HG03039 (cell line): Measurements from ENCODE around the gene GFY.
"Not testable (repeated sequence)": the region's sequence is repeated elsewhere in the genome, so short reads cannot be mapped to it uniquely, and the experiment has no call there.

Source experiments
- ATAC-seq: cut with Tn5 transposase; IDR thresholded peaks from one replicate; pipeline ENCODE4 v1.9.1; 2021; ENCODE audit warnings: mild to moderate bottlenecking, moderate library complexity; ENCODE audit not compliant: unreplicated experiment

The GFY gene

DNA sequence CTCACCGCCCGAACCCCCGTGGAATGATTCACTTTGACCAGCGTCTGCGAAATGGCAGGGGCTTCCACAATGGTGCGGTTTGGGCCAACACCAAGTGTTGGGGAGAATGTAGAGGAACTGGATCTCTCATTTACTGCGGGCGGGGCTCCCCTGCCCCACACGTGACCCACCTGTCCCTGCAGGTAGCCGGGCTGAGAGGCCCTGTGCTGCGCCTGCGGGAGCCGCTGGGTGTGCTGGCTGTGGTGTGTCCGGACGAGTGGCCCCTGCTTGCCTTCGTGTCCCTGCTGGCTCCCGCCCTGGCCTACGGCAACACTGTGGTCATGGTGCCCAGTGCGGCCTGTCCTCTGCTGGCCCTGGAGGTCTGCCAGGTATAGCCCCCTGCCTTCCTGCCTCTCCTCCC, 43.0 kb downstream of the GFY start:
- no peak for ATAC-seq

DNA sequence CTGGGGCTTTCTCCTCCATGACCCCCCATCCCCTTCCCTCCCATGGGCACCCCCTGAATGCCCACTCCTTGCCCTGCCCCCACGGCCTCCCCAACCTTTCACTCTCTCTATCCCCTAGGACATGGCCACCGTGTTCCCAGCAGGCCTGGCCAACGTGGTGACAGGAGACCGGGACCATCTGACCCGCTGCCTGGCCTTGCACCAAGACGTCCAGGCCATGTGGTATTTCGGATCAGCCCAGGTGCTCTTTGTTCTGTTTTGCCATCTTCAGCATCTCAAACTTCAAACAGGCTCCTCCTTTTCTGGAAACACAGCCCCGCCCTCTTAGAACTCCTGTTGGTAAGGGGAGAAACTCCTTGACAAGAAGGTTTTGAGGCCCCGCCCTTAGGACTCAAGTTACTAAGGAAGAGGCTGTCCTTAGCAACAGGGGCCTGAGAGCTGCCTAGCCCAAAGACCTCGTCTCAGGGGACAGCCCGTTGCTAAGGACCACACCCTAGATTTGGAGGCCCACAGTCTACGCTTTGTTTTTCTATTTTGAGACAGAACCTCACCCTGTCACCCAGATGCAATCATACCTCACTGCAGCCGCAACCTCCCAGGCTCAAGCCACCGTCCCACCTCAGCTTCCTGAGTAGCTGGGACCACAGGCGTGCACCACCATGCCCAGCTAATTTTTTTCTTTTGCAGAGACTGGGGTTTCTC, 43.7 kb downstream of the GFY start:
- ATAC-seq = peak; percentile 49

DNA sequence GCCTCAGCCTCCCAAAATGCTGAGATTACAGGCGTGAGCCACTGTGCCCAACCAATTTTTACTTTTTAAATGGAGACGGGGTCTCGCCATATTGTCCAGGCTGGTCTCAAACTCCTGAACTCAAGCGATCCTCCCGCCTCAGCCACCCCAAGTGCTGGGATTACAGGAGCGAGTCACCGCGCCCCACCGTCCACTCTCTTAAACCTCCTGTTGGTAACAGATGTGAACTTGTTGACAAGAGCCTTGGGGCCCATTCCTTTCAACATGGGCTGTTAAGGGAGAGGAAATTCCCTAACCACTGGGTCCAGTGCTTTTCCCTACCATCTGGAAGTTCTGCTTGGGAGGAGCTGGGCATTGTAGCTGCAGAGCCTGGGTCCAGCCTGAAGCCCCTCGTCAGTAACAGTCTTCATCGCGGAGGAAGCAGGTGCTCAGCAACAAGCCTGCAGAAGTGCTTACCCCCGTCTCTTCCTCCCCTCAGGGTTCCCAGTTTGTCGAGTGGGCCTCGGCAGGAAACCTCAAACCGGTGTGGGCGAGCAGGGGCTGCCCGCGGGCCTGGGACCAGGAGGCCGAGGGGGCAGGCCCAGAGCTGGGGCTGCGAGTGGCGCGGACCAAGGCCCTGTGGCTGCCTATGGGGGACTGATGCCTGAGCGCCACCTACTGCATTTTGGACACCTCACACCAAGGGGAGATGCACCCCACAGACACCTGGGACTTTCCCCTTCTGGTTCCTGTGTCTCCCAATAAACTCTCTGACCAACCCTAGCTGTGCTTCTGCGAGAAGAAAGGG, 44.8 kb downstream of the GFY start:
- peak; percentile 41 for ATAC-seq

DNA sequence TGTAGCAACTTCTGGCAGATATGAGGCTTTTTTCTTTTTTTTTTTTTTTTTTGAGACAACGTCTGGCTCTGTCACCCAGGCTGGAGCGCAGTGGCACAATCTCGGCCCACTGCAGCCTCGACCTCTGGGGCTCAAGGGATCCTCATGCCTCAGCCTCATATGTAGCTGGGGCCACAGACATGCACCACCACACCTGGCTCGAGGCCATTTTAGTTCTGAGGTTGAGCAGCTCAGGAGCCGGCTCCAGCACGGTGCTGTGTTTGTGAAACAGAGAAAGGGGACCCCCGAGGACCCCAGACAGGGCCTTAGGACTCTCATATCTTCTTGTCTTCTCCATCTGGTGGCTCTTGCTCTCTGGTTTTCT, 45.4 kb downstream of the GFY start:
- ATAC-seq = no peak

DNA sequence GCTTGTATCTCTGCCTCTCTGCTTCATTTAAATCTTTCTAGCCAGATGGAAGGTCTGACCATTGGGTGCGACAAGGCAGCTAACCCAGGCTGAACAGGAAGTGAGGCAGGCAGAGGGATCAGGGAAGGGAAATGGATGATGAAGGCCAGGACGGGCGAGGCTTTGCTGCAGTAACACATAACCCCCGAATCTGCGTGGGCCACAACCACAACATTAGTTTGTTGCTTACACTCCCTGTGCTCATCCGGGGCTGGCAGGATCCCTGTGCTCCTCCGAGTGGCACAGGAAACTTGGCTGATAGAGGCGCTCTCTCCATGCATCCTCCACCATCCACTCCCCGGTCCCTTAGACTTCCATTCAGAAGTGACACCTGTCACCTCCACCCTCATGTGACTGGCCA, 47.7 kb downstream of the GFY start:
- ATAC-seq = no peak

DNA sequence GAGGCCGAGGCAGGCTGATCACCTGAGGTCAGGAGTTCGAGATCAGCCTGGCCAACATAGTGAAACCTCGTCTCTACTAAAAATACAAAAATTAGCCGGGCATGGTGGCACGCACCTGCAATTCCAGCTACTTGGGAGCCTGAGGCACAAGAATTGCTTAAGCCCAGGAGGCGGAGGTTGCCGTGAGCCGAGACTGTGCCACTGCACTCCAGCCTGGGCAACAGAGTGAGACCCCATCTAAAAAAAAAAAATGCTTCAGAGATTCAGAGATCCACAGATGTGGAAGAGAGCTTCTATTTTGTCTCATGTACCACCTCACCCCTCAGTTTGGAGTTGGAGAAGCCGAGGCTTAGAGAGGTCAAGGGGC, 48.3 kb downstream of the GFY start:
- not testable (repeated sequence) for ATAC-seq

DNA sequence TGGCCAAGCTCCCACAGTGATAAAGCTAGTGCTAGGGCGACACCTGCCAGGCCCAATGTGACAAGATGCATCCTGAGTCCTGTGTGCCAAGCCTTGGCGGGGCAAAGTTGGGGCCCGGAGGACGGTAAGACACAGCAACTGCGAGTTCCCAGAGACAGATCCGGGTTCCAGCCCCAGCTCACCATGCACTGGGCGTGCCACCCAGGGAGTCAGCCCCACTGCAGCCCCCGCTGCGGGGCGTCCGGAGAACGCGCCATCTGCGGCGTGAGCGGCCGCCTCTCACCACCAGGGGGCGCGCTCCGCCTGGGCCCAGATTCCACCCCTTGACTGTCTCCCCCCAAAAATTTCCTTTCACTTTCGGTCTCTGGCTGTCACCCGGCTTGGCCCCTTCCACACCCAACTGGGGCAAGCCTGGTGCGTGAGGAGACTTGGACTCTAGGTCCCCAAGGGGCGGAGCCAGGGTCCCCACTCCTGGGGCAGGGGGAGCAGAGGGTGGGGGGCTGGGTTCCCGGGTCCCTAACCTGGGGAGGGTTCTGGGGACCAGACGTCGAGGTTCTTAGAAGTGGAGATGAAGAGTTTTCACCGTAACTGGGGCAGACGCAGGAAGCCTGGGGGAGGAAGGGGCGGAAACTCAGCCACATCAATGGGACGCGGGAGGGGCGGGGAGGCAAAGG, 48.8 kb downstream of the GFY start, which contains the start of gene FLT3LG:
TSS of gene FLT3LG (plus strand) at position 348 of the 674 bp plus-strand sequence. CDS start 425 bp downstream, outside the sequence.
- ATAC-seq = no peak

DNA sequence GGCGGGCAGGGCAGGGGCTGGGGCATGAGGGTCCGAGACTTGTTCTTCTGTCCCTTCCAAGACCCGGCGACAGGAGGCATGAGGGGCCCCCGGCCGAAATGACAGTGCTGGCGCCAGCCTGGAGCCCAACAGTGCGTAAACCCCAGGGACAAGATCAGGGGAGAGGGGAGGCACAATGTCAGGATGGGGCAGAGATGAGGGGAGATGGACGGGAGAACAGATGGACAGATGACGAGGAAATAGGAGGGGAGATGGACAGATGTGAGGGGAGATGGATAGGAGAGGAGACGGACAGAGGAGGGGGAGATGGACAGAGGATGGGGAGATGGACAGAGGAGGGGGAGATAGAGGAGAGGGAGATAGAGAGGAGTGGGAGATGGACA, 49.3 kb downstream of the GFY start:
- ATAC-seq = no peak

DNA sequence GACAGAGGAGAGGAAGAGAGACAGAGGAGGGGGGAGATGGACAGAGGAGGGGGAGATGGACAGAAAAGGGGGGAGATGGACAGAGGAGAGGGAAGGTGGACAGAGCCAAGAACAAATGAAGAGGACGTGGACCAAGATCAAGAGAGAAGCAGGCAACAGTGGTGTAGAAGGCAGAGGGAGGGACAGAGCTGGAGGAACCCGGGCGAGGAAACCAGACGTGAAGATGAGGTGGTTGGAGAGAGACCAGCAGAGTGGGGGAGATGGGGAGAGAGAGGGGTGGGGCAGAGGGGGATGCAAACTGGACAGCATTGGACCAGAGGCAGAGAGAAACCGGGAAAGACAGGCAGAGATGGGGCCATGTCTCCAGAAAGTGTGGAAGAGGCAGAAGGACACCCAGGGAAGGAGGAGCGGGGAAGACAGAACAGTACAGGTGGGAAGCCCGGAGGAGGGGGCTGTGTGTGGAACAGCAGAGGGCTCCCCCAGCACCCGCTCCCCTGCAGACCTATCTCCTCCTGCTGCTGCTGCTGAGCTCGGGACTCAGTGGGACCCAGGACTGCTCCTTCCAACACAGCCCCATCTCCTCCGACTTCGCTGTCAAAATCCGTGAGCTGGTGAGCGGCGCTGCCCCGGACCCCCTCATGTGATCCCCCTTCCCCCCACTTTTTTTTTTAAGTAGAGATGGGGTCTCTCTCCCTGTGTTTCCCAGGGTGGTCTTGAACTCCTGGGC, 50.2 kb downstream of the GFY start:
- ATAC-seq = no peak

DNA sequence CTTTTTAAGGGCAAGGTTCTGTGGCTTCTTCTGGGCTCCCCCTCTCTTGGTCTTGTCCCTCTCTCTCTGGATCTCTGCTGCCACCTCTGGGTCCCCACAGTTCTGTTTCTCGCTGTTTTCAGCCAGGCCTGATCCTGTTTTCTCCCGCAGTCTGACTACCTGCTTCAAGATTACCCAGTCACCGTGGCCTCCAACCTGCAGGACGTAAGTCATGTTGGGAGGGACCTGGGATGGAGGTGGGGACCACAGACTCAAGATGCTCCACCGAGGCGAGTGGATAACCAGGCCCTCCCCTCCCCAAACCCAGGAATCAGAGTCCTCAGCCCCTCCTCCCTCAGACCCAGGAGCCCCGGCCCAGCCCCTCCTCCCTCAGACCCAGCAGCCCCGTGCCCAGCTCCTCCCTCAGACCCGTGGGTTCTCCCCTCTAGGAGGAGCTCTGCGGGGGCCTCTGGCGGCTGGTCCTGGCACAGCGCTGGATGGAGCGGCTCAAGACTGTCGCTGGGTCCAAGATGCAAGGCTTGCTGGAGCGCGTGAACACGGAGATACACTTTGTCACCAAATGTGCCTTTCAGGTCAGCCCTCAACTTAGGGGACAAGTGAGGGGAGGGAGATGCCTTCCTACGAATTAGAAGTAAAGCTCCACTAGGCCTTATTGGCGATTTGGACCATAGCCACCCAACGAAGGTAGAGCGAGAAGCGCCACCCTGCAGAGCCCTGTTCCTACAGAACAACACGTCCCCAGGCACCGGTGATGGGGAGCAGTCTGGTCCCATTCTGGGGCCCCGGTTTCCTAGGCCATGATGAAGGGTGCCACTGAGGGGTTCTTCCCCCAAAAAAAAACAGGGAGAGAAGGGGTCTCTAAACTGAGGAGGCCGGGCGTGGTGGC, 51.0 kb downstream of the GFY start:
- no peak for ATAC-seq
